ENCODE data around the gene KIAA0319L. TPM values are rescaled to one million over a fixed set of nuclear protein-coding genes. Genes with fewer than 3 reads are reported as not detected.

KIAA0319L gene
- total RNA-seq, 4 donors from 2014 or later = 28.5 to 35.7 (median 32.7) TPM

GRCh38 chr1:35505911-35506798, 51.0 kb downstream of the KIAA0319L start:
- H3K4me3 ChIP-seq = no peak overlapping the region
- H3K9me3 ChIP-seq = no peaks in the 10 kb centered on the region
- 82% methylated on average over 4 of the region's 4 CpGs for WGBS
- DNase-seq (ENCODE audit: extremely low spot score) = no peak
- H3K27me3 ChIP-seq = no peaks in the 10 kb centered on the region
- TF ChIP-seq POLR2A (IDR thresholded peaks at IDR 0.05; ENCODE audit: low read depth) (no peak), EP300 (IDR thresholded peaks at IDR 0.05) (no peak), POLR2AphosphoS5 (IDR thresholded peaks at IDR 0.05) (peak in 1 of 2 donors; percentile 22), CTCF (IDR thresholded peaks at IDR 0.05) (no peak)
- H3K27ac ChIP-seq (replicated peaks in 1 of 4) = no peak overlapping the region
- peaks cover 0 to 13% (median 7%) of the 10 kb centered on the region in 4 donors for H3K36me3 ChIP-seq
- intact Hi-C loops (cut with DNase I) = no loop called here
- H3K4me1 ChIP-seq = peaks cover 15 to 40% (median 25%) of the 10 kb centered on the region in 4 donors

GRCh38 chr1:35502242-35502641, 55.0 kb downstream of the KIAA0319L start:
- no peaks in the 10 kb centered on the region for H3K27me3 ChIP-seq
- H3K27ac ChIP-seq (replicated peaks in 1 of 4) = no peak overlapping the region
- no peaks in the 10 kb centered on the region for H3K9me3 ChIP-seq
- peaks cover 11 to 33% (median 28%) of the 10 kb centered on the region in 4 donors for H3K4me1 ChIP-seq
- peaks cover 0 to 13% (median 7%) of the 10 kb centered on the region in 4 donors for H3K36me3 ChIP-seq
- no peak for TF ChIP-seq CTCF (IDR thresholded peaks at IDR 0.05)
- no peak for TF ChIP-seq POLR2AphosphoS5 (IDR thresholded peaks at IDR 0.05)
- TF ChIP-seq POLR2A (IDR thresholded peaks at IDR 0.05; ENCODE audit: low read depth) = no peak
- no peak for TF ChIP-seq EP300 (IDR thresholded peaks at IDR 0.05)
- 95% methylated on average over 2 of the region's 2 CpGs for WGBS
- H3K4me3 ChIP-seq = no peak overlapping the region
- intact Hi-C loops (cut with DNase I) = no loop called here
- DNase-seq (ENCODE audit: extremely low spot score) = no peak

- TF ChIP-seq POLR2AphosphoS5 (IDR thresholded peaks at IDR 0.05) (no peak), POLR2A (IDR thresholded peaks at IDR 0.05; ENCODE audit: low read depth) (no peak)
- Histone ChIP-seq H3K27ac (replicated peaks in 1 of 4) (no peak overlapping the region), H3K4me1 (peaks cover 6 to 17% (median 14%) of the 10 kb centered on the region in 4 donors), H3K27me3 (no peaks in the 10 kb centered on the region), H3K36me3 (no peaks in the 10 kb centered on the region), H3K4me3 (no peak overlapping the region), H3K9me3 (no peaks in the 10 kb centered on the region)
- WGBS = 68% methylated on average over 2 of the region's 2 CpGs
- intact Hi-C loops (cut with DNase I) = no loop called here
- no peak for DNase-seq (ENCODE audit: extremely low spot score)
Measured at GRCh38 chr1:35500439-35500838, 56.8 kb downstream of the KIAA0319L start.

- peaks cover 6 to 15% (median 14%) of the 10 kb centered on the region in 4 donors for H3K4me1 ChIP-seq
- H3K36me3 ChIP-seq = peaks cover 0 to 4% (median 0%) of the 10 kb centered on the region in 4 donors
- 74% methylated on average over 3 of the region's 3 CpGs for WGBS
- intact Hi-C loops (cut with DNase I) = no loop called here
- H3K4me3 ChIP-seq = no peak overlapping the region
- H3K27ac ChIP-seq (replicated peaks in 1 of 4) = no peak overlapping the region
- no peaks in the 10 kb centered on the region for H3K27me3 ChIP-seq
- TF ChIP-seq CTCF (IDR thresholded peaks at IDR 0.05) (no peak), EP300 (IDR thresholded peaks at IDR 0.05) (no peak)
- no peak for DNase-seq (ENCODE audit: extremely low spot score)
- H3K9me3 ChIP-seq = no peaks in the 10 kb centered on the region
Measured at GRCh38 chr1:35499652-35500176, 57.5 kb downstream of the KIAA0319L start.

- Histone ChIP-seq H3K9me3 (no peaks in the 10 kb centered on the region), H3K36me3 (peaks cover 0 to 6% (median 2%) of the 10 kb centered on the region in 4 donors), H3K4me1 (peaks cover 6 to 15% (median 14%) of the 10 kb centered on the region in 4 donors), H3K27me3 (no peaks in the 10 kb centered on the region), H3K4me3 (no peak overlapping the region), H3K27ac (replicated peaks in 1 of 4) (no peak overlapping the region)
- no peak for DNase-seq (ENCODE audit: extremely low spot score)
- TF ChIP-seq POLR2A (IDR thresholded peaks at IDR 0.05; ENCODE audit: low read depth) = no peak
- TF ChIP-seq CTCF (IDR thresholded peaks at IDR 0.05) = no peak
- TF ChIP-seq POLR2AphosphoS5 (IDR thresholded peaks at IDR 0.05) = no peak
- TF ChIP-seq EP300 (IDR thresholded peaks at IDR 0.05) = no peak
- intact Hi-C loops (cut with DNase I) = no loop called here
- 89% methylated on average over 4 of the region's 4 CpGs for WGBS
Measured at GRCh38 chr1:35499231-35499630, 58.0 kb downstream of the KIAA0319L start.

Measured in esophagus muscularis mucosa (tissue), 4 donors.